HEK293 (cell line): Measurements from ENCODE around the gene PIGH.

Source experiments
- KLF16 ChIP-seq: fragments of 450-650 bp; formaldehyde crosslinking; IDR thresholded peaks from 2 replicates; pipeline ENCODE4 v1.5.1; 2017; ENCODE audit warnings: missing biosample characterization, missing genetic modification characterization
- PRDM1 ChIP-seq: fragments of 450-650 bp; formaldehyde crosslinking; IDR thresholded peaks from 2 replicates; pipeline ENCODE4; 2016; ENCODE audit warnings: missing biosample characterization, missing genetic modification characterization
- SP2 ChIP-seq: fragments of 450-650 bp; formaldehyde crosslinking; IDR thresholded peaks from 2 replicates; pipeline ENCODE4 v1.5.1; 2016; ENCODE audit warnings: missing biosample characterization, missing genetic modification characterization
- ZNF274 ChIP-seq, 2 experiments: fragments of 200-500 bp in 1 of 2; fragments of 450-650 bp in 1 of 2; sonication (Bioruptor generic) in 1 of 2; formaldehyde crosslinking in 1 of 2; IDR thresholded peaks; 2 replicates each; pipeline versions ENCODE4 v1.5.1 to v1.6.1; 2014 to 2016; ENCODE audit warnings: borderline replicate concordance in 1 of 2, inconsistent platforms in 1 of 2, low read length in 1 of 2, missing biosample characterization in 1 of 2, missing genetic modification characterization in 1 of 2
- TF ChIP-seq, protein P1 (sequence below): fragments of 450-650 bp; formaldehyde crosslinking; IDR thresholded peaks from 2 replicates; pipeline ENCODE4 v1.5.1; 2016; ENCODE audit warnings: missing biosample characterization, missing genetic modification characterization
- TF ChIP-seq, protein P2 (sequence below): fragments of 450-650 bp; formaldehyde crosslinking; IDR thresholded peaks from 2 replicates; pipeline ENCODE4 v1.5.1; 2016; ENCODE audit warnings: missing biosample characterization, missing genetic modification characterization
- TF ChIP-seq, protein P3 (sequence below): fragments of 450-650 bp; formaldehyde crosslinking; IDR thresholded peaks from 2 replicates; pipeline ENCODE4 v1.5.1; 2017; ENCODE audit warnings: missing biosample characterization, missing genetic modification characterization
- TF ChIP-seq, protein P4 (sequence below): fragments of 450-650 bp; formaldehyde crosslinking; IDR thresholded peaks from 2 replicates; pipeline ENCODE4 v1.5.1; 2016; ENCODE audit warnings: missing biosample characterization, missing genetic modification characterization
- TF ChIP-seq, protein P5 (sequence below): fragments of 450-650 bp; formaldehyde crosslinking; IDR thresholded peaks from 2 replicates; pipeline ENCODE4 v1.5.1; 2016; ENCODE audit warnings: missing biosample characterization, missing genetic modification characterization, low read depth
- TF ChIP-seq, protein P6 (sequence below): fragments of 450-650 bp; formaldehyde crosslinking; IDR thresholded peaks from 2 replicates; pipeline ENCODE4 v1.5.1; 2016; ENCODE audit warnings: missing biosample characterization, missing genetic modification characterization
- TF ChIP-seq, protein P7 (sequence below): IDR thresholded peaks from 2 replicates; pipeline ENCODE4 v1.6.1; 2011; ENCODE audit warnings: mild to moderate bottlenecking, low read depth, low read length, borderline replicate concordance
- TF ChIP-seq, protein P8 (sequence below): sonication (generic); formaldehyde crosslinking; IDR thresholded peaks from 2 replicates; pipeline ENCODE4 v1.8.1; 2022; ENCODE audit warnings: mild to moderate bottlenecking, moderate library complexity, missing genetic modification reagents

DNA sequence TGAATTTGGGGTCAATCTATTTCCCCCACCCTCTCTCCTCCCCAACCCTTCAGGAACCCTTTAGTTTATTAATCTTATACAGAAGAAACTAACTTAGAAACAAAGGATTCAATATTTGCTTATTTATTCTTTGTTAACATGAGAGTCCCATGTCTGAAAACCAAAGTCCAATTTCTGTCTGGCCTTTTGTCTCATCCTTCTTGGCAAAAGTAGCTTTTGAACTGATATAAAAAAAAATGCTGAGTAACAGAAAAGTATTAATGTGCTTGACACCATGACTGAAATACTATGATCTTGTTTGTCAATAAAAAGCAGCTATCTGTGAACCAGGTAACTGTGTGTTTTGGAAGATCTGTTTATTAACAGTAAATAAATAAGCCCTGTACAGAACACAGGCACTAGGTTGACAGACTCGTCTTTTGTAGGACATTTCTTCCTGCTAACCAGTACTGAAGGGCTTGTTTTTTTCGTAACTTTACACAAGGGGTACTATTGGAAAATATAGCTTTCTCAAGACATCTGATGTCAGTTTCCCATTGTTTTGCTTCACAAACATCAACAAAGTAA, 10.8 kb downstream of the PIGH start:
- TF ChIP-seq, protein P1, sequence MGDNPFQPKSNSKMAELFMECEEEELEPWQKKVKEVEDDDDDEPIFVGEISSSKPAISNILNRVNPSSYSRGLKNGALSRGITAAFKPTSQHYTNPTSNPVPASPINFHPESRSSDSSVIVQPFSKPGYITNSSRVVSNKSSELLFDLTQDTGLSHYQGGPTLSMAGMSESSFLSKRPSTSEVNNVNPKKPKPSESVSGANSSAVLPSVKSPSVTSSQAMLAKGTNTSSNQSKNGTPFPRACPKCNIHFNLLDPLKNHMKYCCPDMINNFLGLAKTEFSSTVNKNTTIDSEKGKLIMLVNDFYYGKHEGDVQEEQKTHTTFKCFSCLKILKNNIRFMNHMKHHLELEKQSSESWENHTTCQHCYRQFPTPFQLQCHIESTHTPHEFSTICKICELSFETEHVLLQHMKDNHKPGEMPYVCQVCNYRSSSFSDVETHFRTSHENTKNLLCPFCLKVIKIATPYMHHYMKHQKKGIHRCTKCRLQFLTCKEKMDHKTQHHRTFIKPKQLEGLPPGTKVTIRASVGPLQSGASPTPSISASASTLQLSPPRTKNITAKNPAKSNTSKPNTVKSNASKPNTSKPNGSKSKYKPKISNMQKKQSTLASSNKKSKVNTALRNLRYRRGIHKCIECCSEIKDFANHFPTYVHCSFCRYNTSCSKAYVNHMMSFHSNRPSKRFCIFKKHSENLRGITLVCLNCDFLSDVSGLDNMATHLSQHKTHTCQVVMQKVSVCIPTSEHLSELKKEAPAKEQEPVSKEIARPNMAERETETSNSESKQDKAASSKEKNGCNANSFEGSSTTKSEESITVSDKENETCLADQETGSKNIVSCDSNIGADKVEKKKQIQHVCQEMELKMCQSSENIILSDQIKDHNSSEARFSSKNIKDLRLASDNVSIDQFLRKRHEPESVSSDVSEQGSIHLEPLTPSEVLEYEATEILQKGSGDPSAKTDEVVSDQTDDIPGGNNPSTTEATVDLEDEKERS (tag by site-specific recombination), result no peak
- TF ChIP-seq PRDM1 (tag by site-specific recombination), result no peak
- TF ChIP-seq, protein P2, sequence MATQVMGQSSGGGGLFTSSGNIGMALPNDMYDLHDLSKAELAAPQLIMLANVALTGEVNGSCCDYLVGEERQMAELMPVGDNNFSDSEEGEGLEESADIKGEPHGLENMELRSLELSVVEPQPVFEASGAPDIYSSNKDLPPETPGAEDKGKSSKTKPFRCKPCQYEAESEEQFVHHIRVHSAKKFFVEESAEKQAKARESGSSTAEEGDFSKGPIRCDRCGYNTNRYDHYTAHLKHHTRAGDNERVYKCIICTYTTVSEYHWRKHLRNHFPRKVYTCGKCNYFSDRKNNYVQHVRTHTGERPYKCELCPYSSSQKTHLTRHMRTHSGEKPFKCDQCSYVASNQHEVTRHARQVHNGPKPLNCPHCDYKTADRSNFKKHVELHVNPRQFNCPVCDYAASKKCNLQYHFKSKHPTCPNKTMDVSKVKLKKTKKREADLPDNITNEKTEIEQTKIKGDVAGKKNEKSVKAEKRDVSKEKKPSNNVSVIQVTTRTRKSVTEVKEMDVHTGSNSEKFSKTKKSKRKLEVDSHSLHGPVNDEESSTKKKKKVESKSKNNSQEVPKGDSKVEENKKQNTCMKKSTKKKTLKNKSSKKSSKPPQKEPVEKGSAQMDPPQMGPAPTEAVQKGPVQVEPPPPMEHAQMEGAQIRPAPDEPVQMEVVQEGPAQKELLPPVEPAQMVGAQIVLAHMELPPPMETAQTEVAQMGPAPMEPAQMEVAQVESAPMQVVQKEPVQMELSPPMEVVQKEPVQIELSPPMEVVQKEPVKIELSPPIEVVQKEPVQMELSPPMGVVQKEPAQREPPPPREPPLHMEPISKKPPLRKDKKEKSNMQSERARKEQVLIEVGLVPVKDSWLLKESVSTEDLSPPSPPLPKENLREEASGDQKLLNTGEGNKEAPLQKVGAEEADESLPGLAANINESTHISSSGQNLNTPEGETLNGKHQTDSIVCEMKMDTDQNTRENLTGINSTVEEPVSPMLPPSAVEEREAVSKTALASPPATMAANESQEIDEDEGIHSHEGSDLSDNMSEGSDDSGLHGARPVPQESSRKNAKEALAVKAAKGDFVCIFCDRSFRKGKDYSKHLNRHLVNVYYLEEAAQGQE, result no peak
- TF ChIP-seq, protein P3, sequence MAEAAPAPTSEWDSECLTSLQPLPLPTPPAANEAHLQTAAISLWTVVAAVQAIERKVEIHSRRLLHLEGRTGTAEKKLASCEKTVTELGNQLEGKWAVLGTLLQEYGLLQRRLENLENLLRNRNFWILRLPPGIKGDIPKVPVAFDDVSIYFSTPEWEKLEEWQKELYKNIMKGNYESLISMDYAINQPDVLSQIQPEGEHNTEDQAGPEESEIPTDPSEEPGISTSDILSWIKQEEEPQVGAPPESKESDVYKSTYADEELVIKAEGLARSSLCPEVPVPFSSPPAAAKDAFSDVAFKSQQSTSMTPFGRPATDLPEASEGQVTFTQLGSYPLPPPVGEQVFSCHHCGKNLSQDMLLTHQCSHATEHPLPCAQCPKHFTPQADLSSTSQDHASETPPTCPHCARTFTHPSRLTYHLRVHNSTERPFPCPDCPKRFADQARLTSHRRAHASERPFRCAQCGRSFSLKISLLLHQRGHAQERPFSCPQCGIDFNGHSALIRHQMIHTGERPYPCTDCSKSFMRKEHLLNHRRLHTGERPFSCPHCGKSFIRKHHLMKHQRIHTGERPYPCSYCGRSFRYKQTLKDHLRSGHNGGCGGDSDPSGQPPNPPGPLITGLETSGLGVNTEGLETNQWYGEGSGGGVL (tag by site-specific recombination), result no peak
- TF ChIP-seq, protein P4, sequence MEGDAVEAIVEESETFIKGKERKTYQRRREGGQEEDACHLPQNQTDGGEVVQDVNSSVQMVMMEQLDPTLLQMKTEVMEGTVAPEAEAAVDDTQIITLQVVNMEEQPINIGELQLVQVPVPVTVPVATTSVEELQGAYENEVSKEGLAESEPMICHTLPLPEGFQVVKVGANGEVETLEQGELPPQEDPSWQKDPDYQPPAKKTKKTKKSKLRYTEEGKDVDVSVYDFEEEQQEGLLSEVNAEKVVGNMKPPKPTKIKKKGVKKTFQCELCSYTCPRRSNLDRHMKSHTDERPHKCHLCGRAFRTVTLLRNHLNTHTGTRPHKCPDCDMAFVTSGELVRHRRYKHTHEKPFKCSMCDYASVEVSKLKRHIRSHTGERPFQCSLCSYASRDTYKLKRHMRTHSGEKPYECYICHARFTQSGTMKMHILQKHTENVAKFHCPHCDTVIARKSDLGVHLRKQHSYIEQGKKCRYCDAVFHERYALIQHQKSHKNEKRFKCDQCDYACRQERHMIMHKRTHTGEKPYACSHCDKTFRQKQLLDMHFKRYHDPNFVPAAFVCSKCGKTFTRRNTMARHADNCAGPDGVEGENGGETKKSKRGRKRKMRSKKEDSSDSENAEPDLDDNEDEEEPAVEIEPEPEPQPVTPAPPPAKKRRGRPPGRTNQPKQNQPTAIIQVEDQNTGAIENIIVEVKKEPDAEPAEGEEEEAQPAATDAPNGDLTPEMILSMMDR (tag by site-specific recombination), result no peak
- TF ChIP-seq, protein P5, sequence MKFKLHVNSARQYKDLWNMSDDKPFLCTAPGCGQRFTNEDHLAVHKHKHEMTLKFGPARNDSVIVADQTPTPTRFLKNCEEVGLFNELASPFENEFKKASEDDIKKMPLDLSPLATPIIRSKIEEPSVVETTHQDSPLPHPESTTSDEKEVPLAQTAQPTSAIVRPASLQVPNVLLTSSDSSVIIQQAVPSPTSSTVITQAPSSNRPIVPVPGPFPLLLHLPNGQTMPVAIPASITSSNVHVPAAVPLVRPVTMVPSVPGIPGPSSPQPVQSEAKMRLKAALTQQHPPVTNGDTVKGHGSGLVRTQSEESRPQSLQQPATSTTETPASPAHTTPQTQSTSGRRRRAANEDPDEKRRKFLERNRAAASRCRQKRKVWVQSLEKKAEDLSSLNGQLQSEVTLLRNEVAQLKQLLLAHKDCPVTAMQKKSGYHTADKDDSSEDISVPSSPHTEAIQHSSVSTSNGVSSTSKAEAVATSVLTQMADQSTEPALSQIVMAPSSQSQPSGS (tag by site-specific recombination), result no peak
- no peak for TF ChIP-seq SP2 (tag by site-specific recombination)
- TF ChIP-seq, protein P6, sequence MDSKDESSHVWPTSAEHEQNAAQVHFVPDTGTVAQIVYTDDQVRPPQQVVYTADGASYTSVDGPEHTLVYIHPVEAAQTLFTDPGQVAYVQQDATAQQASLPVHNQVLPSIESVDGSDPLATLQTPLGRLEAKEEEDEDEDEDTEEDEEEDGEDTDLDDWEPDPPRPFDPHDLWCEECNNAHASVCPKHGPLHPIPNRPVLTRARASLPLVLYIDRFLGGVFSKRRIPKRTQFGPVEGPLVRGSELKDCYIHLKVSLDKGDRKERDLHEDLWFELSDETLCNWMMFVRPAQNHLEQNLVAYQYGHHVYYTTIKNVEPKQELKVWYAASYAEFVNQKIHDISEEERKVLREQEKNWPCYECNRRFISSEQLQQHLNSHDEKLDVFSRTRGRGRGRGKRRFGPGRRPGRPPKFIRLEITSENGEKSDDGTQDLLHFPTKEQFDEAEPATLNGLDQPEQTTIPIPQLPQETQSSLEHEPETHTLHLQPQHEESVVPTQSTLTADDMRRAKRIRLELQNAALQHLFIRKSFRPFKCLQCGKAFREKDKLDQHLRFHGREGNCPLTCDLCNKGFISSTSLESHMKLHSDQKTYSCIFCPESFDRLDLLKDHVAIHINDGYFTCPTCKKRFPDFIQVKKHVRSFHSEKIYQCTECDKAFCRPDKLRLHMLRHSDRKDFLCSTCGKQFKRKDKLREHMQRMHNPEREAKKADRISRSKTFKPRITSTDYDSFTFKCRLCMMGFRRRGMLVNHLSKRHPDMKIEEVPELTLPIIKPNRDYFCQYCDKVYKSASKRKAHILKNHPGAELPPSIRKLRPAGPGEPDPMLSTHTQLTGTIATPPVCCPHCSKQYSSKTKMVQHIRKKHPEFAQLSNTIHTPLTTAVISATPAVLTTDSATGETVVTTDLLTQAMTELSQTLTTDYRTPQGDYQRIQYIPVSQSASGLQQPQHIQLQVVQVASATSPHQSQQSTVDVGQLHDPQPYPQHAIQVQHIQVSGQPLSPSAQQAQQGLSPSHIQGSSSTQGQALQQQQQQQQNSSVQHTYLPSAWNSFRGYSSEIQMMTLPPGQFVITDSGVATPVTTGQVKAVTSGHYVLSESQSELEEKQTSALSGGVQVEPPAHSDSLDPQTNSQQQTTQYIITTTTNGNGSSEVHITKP (tag by site-specific recombination), result no peak
- TF ChIP-seq, protein P7, sequence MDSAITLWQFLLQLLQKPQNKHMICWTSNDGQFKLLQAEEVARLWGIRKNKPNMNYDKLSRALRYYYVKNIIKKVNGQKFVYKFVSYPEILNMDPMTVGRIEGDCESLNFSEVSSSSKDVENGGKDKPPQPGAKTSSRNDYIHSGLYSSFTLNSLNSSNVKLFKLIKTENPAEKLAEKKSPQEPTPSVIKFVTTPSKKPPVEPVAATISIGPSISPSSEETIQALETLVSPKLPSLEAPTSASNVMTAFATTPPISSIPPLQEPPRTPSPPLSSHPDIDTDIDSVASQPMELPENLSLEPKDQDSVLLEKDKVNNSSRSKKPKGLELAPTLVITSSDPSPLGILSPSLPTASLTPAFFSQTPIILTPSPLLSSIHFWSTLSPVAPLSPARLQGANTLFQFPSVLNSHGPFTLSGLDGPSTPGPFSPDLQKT, result no peak
- TF ChIP-seq, protein P8, sequence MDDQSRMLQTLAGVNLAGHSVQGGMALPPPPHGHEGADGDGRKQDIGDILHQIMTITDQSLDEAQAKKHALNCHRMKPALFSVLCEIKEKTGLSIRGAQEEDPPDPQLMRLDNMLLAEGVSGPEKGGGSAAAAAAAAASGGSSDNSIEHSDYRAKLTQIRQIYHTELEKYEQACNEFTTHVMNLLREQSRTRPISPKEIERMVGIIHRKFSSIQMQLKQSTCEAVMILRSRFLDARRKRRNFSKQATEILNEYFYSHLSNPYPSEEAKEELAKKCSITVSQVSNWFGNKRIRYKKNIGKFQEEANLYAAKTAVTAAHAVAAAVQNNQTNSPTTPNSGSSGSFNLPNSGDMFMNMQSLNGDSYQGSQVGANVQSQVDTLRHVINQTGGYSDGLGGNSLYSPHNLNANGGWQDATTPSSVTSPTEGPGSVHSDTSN (CRISPR knock-in tag), result no peak
- no peak for TF ChIP-seq KLF16 (tag by site-specific recombination)
- TF ChIP-seq ZNF274 (IDR thresholded peaks at IDR 0.05; ENCODE audit: low read length), result no peak
- TF ChIP-seq ZNF274 (tag by site-specific recombination; IDR thresholded peaks at IDR 0.05; ENCODE audit: borderline replicate concordance), result no peak
